Ovary (tissue), 3 donors: Measurements from ENCODE around the gene PATJ.

Experiments used
- CTCF ChIP-seq, 3 donors: fragments of 450-650 bp in 2 of 3; fragments of 200-600 bp in 1 of 3; IDR thresholded peaks; one replicate each; pipeline versions ENCODE4 v1.5.1 to v1.8.0; 2016 to 2022; ENCODE audit warnings: antibody characterized with exemption in 3 of 3, mild to moderate bottlenecking in 1 of 3
- POLR2A ChIP-seq: fragments of 450-650 bp; IDR thresholded peaks from one replicate; pipeline ENCODE4 v1.6.1; 2017; ENCODE audit warnings: antibody characterized with exemption, mild to moderate bottlenecking, moderate library complexity
- donor health status: DM: no; HTN: no; CAD: no.

DNA sequence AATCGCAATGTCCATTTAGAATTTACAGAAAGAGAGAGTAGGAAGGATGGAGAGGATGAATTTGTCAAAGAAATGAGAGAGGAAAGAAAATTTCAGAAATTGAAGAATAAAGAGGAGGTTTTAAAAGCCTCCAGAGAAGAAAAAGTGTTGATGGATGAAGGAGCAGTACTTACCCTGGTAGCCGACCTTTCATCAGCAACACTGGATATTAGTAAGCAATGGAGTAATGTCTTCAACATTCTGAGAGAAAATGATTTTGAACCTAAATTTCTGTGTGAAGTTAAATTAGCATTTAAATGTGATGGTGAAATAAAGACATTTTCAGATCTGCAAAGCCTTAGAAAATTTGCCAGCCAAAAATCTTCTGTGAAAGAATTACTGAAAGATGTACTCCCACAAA is 464.9 kb downstream of the PATJ start:
- no peak for TF ChIP-seq CTCF (IDR thresholded peaks at IDR 0.05)
- TF ChIP-seq POLR2A, result no peak
